Measurements from ENCODE around the gene DDX43. TPM values are rescaled to one million over a fixed set of nuclear protein-coding genes. Genes with fewer than 3 reads are reported as not detected.

The DDX43 gene
- total and polyA plus RNA-seq, 2 donors (not counting 1 experiment from before 2014, with no cell fraction given): 1.5 to 2.0 TPM

DNA sequence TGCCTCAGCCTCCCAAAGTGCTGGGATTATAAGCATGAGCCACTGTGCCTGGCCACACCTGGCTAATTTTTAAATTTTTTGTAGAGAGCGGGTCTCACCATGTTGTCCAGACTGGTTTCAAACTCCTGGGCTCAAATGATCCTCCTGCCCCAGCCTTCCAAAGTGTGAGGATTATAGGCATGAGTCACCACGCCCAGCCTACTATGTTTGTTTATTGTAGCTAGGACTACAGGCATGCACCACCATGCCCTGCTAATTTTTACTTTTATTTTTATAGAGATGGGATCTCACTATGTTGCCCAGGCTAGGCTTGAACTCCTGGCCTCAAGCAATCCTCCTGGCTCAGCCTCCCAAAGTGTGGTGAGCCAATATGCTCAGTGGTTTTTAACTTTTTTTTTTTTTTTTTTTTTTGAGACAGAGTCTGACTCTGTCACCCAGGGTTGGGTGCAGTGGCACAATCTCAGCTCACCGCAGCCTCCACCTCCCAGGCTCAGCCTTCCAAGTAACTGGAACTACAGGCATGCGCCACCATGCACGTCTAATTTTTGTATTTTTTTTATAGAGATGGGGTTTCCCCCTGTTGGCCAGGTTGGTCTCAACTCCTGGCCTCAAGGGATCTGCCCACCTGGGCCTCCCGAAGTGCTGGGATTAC is 12.0 kb upstream of the DDX43 start:
- TF ChIP-seq EZH2 (IDR thresholded peaks at IDR 0.05; ENCODE audit: low read length, missing control alignments): no peak
- TF ChIP-seq, protein P1, sequence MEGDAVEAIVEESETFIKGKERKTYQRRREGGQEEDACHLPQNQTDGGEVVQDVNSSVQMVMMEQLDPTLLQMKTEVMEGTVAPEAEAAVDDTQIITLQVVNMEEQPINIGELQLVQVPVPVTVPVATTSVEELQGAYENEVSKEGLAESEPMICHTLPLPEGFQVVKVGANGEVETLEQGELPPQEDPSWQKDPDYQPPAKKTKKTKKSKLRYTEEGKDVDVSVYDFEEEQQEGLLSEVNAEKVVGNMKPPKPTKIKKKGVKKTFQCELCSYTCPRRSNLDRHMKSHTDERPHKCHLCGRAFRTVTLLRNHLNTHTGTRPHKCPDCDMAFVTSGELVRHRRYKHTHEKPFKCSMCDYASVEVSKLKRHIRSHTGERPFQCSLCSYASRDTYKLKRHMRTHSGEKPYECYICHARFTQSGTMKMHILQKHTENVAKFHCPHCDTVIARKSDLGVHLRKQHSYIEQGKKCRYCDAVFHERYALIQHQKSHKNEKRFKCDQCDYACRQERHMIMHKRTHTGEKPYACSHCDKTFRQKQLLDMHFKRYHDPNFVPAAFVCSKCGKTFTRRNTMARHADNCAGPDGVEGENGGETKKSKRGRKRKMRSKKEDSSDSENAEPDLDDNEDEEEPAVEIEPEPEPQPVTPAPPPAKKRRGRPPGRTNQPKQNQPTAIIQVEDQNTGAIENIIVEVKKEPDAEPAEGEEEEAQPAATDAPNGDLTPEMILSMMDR (conservative IDR thresholded peaks at IDR 0.05 in 1 of 2, IDR thresholded peaks at IDR 0.05 in 1 of 2; ENCODE audit: low read depth in 1 of 2, low read length in 2 of 2): no peak
- H3K9ac ChIP-seq (ENCODE audit: insufficient read depth, low read length): no peak overlapping the region
- peak in 1 of 2 donors; percentile 4 for DNase-seq (ENCODE audit: low read depth in 2 of 2)

DNA sequence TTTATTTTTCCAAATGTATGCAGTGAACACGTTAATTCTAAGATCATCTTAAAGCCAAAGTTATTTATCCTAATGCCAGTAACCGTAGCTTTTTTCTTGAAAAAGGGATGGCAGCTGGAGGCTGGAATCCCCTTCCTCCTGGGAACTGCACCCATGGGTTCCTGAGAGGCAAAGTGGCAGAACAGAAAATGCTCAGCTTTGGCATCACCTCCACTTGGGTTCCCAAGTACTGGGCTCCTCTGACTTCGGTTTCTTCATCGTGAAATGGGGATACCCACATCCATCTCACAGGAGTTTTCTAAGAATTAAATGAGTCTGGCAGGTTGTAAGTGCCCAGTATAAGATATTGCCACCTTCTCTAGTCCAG is 6.2 kb upstream of the DDX43 start:
- TF ChIP-seq, protein P1 (conservative IDR thresholded peaks at IDR 0.05 in 1 of 2, IDR thresholded peaks at IDR 0.05 in 1 of 2; ENCODE audit: low read depth in 1 of 2, low read length in 2 of 2): no peak
- no peak for TF ChIP-seq EZH2 (IDR thresholded peaks at IDR 0.05; ENCODE audit: low read length, missing control alignments)

More for the DNA sequence above, 12.0 kb upstream of the DDX43 start:
- Histone ChIP-seq H3K27ac (ENCODE audit: insufficient read depth, low read length) (no peak overlapping the region), H3K4me1 (ENCODE audit: control insufficient read depth, extremely low read depth, insufficient read depth, low read length) (no peaks in the 10 kb centered on the region), H3K4me3 (replicated peaks in 1 of 4; ENCODE audit: control extremely low read depth in 1 of 4, insufficient read depth in 1 of 4, low read depth in 3 of 4, low read length in 4 of 4) (no peak overlapping the region), H3K36me3 (ENCODE audit: control insufficient read depth, insufficient read depth, low read length) (no peaks in the 10 kb centered on the region), H3K9me3 (ENCODE audit: control insufficient read depth, insufficient read depth, low read depth, low read length) (no peaks in the 10 kb centered on the region), H2AFZ (ENCODE audit: low read length) (no peak overlapping the region), H3K79me2 (ENCODE audit: control insufficient read depth, insufficient read depth, low read length) (no peaks in the 10 kb centered on the region), H3K27me3 (ENCODE audit: control insufficient read depth, insufficient read depth, low read length) (no peaks in the 10 kb centered on the region), H4K20me1 (ENCODE audit: control insufficient read depth, extremely low read depth, insufficient read depth, low read length) (no peaks in the 10 kb centered on the region), H3K4me2 (ENCODE audit: extremely low read depth, insufficient read depth, low read length) (no peak overlapping the region)

DNA sequence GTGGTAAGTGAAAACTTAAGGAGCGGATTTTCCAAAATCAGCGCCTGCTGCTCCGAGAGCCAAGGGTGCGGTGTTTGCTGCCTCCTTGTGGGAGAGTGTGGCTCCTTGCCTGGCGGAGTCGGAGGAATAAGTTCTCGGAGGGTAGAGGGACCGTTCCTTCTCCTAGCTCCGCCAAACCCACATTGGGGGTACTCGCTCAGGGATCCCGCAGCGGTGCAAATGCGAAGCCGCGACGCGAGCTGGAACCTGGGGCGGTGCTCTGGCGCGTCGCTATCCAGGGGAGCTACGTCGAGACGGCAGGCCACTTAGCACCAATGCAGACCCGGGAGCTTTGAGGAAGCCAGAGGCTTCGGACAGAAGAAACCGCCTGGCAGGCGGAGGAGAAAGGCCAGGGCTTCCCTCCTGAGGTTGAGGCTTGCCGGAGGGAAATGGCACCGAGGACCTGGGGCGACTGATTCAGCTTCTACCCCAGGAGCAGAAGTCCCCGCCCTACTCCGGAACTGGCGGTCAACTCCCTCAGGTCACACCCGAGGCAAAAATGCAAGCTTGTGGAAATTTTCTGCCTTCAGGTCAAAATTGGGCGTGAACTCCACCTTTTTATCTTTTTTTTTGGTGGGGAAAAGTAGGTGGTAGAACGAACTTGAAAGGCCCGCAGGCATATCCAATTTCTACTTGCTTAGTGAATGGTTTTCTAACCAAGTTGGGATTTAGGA is 5.7 kb upstream of the DDX43 start:
- Histone ChIP-seq H2AFZ (ENCODE audit: low read length) (peak overlapping the region; percentile 87), H3K27me3 (ENCODE audit: control insufficient read depth, insufficient read depth, low read length) (no peaks in the 10 kb centered on the region), H3K36me3 (ENCODE audit: control insufficient read depth, insufficient read depth, low read length) (no peaks in the 10 kb centered on the region), H3K9me3 (ENCODE audit: control insufficient read depth, insufficient read depth, low read depth, low read length) (no peaks in the 10 kb centered on the region), H3K4me1 (ENCODE audit: control insufficient read depth, extremely low read depth, insufficient read depth, low read length) (no peaks in the 10 kb centered on the region), H4K20me1 (ENCODE audit: control insufficient read depth, extremely low read depth, insufficient read depth, low read length) (no peaks in the 10 kb centered on the region), H3K9ac (ENCODE audit: insufficient read depth, low read length) (peak overlapping the region; percentile 49), H3K79me2 (ENCODE audit: control insufficient read depth, insufficient read depth, low read length) (no peaks in the 10 kb centered on the region), H3K27ac (ENCODE audit: insufficient read depth, low read length) (peak overlapping the region; percentile 22), H3K4me3 (replicated peaks in 1 of 4; ENCODE audit: control extremely low read depth in 1 of 4, insufficient read depth in 1 of 4, low read depth in 3 of 4, low read length in 4 of 4) (peak overlapping the region; percentile 50 to 65 (median 57)), H3K4me2 (ENCODE audit: extremely low read depth, insufficient read depth, low read length) (peak overlapping the region; percentile 92)
- peak; percentile 57 to 58 for DNase-seq (ENCODE audit: low read depth in 2 of 2)
- TF ChIP-seq EZH2 (IDR thresholded peaks at IDR 0.05; ENCODE audit: low read length, missing control alignments): no peak
- TF ChIP-seq, protein P1 (conservative IDR thresholded peaks at IDR 0.05 in 1 of 2, IDR thresholded peaks at IDR 0.05 in 1 of 2; ENCODE audit: low read depth in 1 of 2, low read length in 2 of 2): peak; percentile 73 to 82

More for the DNA sequence above, 6.2 kb upstream of the DDX43 start:
- Histone ChIP-seq H3K79me2 (ENCODE audit: control insufficient read depth, insufficient read depth, low read length) (no peaks in the 10 kb centered on the region), H3K27me3 (ENCODE audit: control insufficient read depth, insufficient read depth, low read length) (no peaks in the 10 kb centered on the region), H3K9me3 (ENCODE audit: control insufficient read depth, insufficient read depth, low read depth, low read length) (no peaks in the 10 kb centered on the region), H3K36me3 (ENCODE audit: control insufficient read depth, insufficient read depth, low read length) (no peaks in the 10 kb centered on the region), H3K4me3 (replicated peaks in 1 of 4; ENCODE audit: control extremely low read depth in 1 of 4, insufficient read depth in 1 of 4, low read depth in 3 of 4, low read length in 4 of 4) (peak overlapping the region; percentile 50 to 65 (median 57)), H2AFZ (ENCODE audit: low read length) (peak overlapping the region; percentile 87), H3K4me2 (ENCODE audit: extremely low read depth, insufficient read depth, low read length) (peak overlapping the region; percentile 92), H4K20me1 (ENCODE audit: control insufficient read depth, extremely low read depth, insufficient read depth, low read length) (no peaks in the 10 kb centered on the region), H3K27ac (ENCODE audit: insufficient read depth, low read length) (no peak overlapping the region), H3K9ac (ENCODE audit: insufficient read depth, low read length) (no peak overlapping the region), H3K4me1 (ENCODE audit: control insufficient read depth, extremely low read depth, insufficient read depth, low read length) (no peaks in the 10 kb centered on the region)
- no peak for DNase-seq (ENCODE audit: low read depth in 2 of 2)

All from fibroblast of lung (primary cell).